Measurements from ENCODE around the gene CNOT2.

The CNOT2 gene, protein sequence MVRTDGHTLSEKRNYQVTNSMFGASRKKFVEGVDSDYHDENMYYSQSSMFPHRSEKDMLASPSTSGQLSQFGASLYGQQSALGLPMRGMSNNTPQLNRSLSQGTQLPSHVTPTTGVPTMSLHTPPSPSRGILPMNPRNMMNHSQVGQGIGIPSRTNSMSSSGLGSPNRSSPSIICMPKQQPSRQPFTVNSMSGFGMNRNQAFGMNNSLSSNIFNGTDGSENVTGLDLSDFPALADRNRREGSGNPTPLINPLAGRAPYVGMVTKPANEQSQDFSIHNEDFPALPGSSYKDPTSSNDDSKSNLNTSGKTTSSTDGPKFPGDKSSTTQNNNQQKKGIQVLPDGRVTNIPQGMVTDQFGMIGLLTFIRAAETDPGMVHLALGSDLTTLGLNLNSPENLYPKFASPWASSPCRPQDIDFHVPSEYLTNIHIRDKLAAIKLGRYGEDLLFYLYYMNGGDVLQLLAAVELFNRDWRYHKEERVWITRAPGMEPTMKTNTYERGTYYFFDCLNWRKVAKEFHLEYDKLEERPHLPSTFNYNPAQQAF

DNA sequence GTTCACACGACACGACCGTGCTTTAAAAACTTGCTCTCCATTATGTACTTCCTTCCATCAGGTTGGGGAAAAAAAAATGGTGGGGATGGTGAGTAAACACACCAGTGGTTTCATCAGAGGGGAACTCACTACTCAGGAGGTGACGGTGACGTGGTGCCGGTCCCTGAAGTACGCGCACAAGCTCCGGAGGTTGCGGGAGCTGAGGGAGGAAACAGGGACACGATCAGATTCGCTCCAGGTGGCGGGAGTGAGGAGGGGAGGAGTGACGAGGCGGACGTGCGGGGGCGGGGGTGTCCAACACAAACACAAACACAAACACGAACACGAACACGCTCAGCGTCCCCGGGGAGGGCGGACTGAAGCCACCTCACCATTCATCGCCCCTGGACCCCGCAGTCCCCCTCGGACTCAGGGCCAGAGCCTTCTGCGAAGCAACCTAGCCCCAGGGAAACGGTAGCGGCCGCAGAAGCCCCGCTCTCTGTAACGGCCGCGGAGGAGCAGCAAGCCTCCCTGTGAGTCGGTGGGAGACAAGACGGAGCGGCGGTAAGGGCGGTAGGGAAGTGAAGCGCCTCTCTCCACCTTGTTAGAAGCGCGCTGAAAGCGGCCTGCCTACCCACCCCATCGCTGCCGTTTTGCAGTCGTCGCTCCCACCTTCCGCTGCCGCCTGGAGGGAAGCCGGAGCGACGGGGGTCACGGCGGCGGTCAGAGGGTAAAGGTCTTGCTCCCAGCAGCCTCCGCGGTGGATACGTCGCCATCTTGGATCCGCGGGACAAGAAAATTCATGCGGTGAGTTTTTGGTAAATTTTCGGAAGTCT is at the start of gene CNOT2:
TSS of gene CNOT2 (plus strand) at position 739 of the 815 bp plus-strand sequence. CDS start 34,794 bp downstream, outside the sequence.
- DNase-seq: peak; percentile 86 to 93
- H3K4me1 Mint-ChIP-seq: peaks cover 53% of the 10 kb centered on the region
- ATAC-seq: peak; percentile 84
- H3K27ac Mint-ChIP-seq: peak within 1 kb of the TSS; percentile 99 to 100
- H3K9me3 Mint-ChIP-seq: peaks cover 0 to 7% of the 10 kb centered on the region in 2 donors
- H3K27me3 Mint-ChIP-seq: no peaks in the 10 kb centered on the region
- H3K4me3 Mint-ChIP-seq: peak within 1 kb of the TSS; percentile 91 to 98

DNA sequence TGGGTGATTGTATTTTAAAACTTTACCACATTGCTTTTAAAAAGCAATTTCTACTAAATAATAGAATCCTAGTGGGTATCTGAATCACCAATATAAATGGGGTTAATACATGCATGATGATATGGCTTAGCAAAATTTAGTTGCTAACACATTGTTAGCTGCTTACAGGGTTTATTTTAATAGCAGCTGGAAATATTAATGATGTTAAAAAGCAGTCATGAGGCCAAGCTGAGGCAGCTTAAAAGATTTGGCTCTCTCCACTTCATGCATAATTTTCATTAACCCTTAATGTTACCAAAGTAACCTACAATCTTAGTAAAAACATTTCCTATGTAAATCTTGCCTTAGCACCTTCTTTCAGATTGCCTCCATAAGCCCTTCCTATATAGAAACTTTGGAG is 49.2 kb upstream of the CNOT2 start:
- Mint-ChIP-seq H3K27ac (no peak overlapping the region), H3K4me3 (no peak overlapping the region), H3K9me3 (no peaks in the 10 kb centered on the region), H3K4me1 (no peaks in the 10 kb centered on the region), H3K27me3 (no peaks in the 10 kb centered on the region)
- ATAC-seq: no peak
- DNase-seq: no peak

DNA sequence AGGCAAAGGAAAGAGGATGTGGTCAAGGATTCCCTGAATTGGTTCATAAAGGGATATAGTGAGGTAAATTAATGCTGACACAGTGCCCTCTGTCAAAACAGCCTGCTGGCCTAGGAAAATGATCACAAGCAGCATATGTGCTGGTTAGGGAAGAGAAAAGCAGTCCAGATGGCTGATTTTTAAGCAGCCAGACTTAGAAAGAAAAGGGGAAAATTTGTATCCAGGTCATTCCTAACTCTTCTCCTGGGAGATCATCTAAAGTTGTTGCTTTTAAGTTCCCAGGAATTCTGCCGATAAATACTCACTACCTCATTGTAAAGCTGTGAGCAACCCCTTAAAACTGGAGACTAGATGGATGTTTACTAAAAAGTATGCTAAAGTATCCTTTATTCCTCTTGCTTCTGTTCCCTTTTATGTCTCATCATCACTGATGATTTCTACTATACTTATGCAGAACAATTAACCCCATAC is 46.4 kb upstream of the CNOT2 start:
- ATAC-seq (no peak), DNase-seq (no peak)
- peak overlapping the region in 1 of 2 donors; percentile 7 for H3K27ac Mint-ChIP-seq
- H3K4me1 Mint-ChIP-seq: no peaks in the 10 kb centered on the region
- no peaks in the 10 kb centered on the region for H3K9me3 Mint-ChIP-seq
- no peaks in the 10 kb centered on the region for H3K27me3 Mint-ChIP-seq
- H3K4me3 Mint-ChIP-seq: no peak overlapping the region

DNA sequence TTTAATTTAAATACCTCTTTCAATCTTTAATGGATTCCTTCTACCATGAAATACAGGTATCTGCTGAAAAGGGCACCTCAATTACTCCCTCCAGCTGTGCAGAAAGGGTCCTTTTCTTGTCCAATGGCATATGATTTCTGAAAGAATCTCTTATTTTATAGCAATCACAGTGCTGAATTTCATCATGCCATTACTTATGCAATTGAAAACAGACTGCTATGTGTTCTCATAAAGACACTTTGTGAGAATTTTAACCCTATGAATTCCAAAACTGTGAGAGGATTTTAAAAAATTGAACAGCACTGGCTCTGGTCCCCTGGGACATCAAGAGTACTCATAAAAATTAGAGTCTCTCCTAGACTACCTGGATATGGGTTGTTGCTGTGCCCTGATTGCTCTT is 45.9 kb upstream of the CNOT2 start:
- no peak overlapping the region for H3K27ac Mint-ChIP-seq
- H3K4me1 Mint-ChIP-seq: no peaks in the 10 kb centered on the region
- no peak for ATAC-seq
- H3K27me3 Mint-ChIP-seq: no peaks in the 10 kb centered on the region
- no peak overlapping the region for H3K4me3 Mint-ChIP-seq
- no peak for DNase-seq
- no peaks in the 10 kb centered on the region for H3K9me3 Mint-ChIP-seq

DNA sequence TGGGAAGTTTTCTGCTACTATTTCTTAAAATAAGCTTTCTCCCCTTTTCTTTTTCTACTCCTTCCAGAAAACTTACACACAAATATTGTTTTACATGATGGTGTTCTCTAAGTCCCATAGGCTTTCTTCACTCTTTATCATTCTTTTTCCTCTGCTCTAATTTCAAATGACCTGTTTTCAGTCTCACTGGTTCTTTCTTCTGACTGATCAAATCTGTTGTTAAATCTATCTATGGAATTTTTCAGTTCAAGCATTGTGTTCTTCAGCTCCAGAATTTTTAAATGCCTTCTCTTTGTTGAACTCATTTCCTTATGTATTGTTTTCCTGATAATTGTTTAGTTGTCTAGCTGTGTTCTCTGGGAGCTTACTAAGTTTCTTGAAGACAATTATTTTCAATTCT is 29.5 kb upstream of the CNOT2 start:
- no peaks in the 10 kb centered on the region for H3K4me1 Mint-ChIP-seq
- H3K9me3 Mint-ChIP-seq: peaks cover 33 to 35% of the 10 kb centered on the region in 2 donors
- no peak overlapping the region for H3K27ac Mint-ChIP-seq
- H3K4me3 Mint-ChIP-seq: no peak overlapping the region
- no peak for ATAC-seq
- no peak for DNase-seq
- H3K27me3 Mint-ChIP-seq: no peaks in the 10 kb centered on the region

DNA sequence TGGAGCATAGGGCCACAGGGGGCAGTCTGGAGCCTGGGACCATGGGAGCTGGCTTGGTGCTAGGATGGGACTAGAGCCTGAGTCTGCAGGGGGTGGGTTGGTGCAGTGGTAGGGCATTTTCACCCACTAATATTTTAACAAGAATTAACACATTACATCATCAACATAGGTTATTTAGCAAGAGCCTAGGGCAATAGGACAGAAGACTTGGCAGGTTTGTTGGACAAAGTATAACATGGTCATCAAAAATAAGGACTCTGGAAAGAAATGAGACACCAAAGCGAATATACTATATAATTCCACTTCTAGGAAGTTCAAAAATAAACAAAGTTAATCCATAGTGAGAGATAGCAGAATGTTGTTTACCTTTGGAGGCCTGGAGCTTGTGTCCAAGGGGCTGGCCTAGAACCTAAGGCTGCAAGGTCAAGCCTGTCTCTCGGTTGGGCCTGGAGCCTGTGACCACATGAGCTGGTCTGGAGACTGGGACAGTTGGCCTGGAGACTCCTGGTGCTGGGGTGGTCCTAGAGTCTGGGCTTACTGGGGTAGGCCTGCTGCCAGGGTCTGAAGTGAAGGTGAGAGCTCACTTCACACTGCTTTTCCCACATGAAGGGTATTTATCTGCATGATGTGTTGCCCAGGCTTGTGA is 28.1 kb upstream of the CNOT2 start:
- ATAC-seq: no peak
- Mint-ChIP-seq H3K4me3 (no peak overlapping the region), H3K9me3 (peaks cover 25 to 27% of the 10 kb centered on the region in 2 donors), H3K27ac (no peak overlapping the region), H3K27me3 (no peaks in the 10 kb centered on the region), H3K4me1 (no peaks in the 10 kb centered on the region)
- DNase-seq: no peak

DNA sequence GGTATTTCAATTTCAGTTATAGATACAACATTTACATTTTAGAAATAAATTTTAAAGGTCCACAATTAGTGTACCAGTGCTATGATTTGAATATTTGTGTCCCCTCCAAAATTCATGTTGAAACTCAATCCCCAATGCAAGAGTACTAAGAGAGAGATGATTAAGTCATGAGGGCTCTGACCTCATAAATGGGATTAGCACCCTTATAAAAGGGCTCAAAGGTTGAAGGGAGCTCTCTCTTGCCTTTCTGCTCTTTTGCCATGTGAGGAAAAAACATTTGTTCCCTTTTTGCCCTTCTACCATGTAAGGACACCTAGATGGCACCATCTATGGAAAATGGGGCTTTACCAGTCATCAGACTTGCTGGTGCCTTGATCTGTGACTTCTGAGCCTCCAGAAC is 25.8 kb upstream of the CNOT2 start:
- Mint-ChIP-seq H3K27ac (no peak overlapping the region), H3K27me3 (no peaks in the 10 kb centered on the region), H3K4me1 (no peaks in the 10 kb centered on the region), H3K4me3 (no peak overlapping the region), H3K9me3 (peaks cover 15 to 19% of the 10 kb centered on the region in 2 donors)
- DNase-seq (no peak), ATAC-seq (no peak)

DNA sequence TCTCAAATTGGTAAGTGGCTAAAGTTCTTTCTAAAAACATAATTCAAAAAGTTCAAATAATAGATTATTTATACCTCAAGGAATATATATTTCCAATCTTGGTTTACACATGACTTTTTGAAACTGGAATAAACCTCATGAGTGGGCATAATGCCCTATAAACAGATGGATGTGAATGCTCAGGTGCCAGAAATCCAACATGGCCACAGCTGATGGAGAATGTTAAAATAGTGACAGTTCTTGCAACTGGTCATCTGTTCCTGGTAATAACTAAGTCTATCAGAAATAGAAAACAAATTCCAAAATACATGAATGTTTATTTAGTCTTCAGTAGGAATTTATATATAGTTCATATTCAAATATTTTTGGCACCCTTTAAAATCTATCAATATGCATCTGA is 21.6 kb upstream of the CNOT2 start:
- ATAC-seq (no peak), DNase-seq (no peak)
- H3K27ac Mint-ChIP-seq: no peak overlapping the region
- no peak overlapping the region for H3K4me3 Mint-ChIP-seq
- no peaks in the 10 kb centered on the region for H3K27me3 Mint-ChIP-seq
- H3K9me3 Mint-ChIP-seq: no peaks in the 10 kb centered on the region
- H3K4me1 Mint-ChIP-seq: no peaks in the 10 kb centered on the region

DNA sequence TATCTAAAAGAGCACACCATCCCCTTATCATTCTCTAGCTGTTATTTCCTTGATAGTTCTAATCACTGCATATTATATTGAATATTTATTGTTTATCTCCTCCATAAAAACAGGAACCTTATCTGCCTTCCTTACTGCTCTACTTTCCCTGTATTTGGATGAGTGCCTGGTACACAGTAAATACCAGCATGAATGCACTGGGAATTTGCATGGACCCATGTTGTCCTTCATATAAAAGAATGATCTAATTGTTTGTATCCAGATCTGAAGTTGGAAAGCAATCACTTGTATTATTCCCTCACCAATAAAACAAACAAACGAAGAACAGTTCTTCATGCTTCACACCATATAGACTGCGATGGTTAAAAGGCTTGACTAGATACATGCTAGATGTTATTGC is 15.3 kb upstream of the CNOT2 start:
- H3K27ac Mint-ChIP-seq: no peak overlapping the region
- H3K4me1 Mint-ChIP-seq: no peaks in the 10 kb centered on the region
- DNase-seq: no peak
- no peak overlapping the region for H3K4me3 Mint-ChIP-seq
- no peaks in the 10 kb centered on the region for H3K9me3 Mint-ChIP-seq
- ATAC-seq: no peak
- H3K27me3 Mint-ChIP-seq: no peaks in the 10 kb centered on the region

DNA sequence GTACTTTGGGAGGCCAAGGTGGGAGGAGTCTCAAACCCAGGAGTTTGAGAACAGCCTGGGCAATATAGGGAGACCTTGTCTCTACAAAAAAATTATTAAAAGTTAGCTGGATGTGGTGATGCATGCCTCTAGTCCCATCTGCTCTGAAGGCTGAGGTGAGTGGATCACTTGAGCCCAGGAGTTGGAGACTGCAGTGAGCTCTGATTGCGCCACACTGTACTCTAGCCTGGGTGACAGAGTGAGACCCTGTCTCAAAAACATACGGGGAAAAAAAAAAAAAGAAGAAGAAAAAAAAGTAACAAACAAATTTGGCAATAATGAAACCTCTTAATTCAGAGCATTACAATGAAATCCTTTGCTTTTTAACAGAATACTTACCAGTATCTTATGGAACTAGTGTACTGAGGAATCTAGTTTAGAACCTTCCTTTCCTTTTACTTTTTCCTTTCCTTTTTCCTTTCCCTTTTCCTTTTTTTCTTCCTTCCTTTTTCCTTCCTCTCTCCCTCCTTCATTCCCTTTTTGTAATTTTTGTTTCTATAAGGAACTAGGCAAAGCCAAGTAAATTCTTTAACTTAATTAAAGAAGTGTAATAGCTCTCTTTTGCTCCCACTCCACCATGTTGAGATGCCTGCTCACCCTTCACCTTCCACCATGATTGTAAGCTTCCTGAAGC is 12.2 kb upstream of the CNOT2 start:
- H3K9me3 Mint-ChIP-seq: no peaks in the 10 kb centered on the region
- DNase-seq: no peak
- no peak overlapping the region for H3K4me3 Mint-ChIP-seq
- no peaks in the 10 kb centered on the region for H3K4me1 Mint-ChIP-seq
- no peak overlapping the region for H3K27ac Mint-ChIP-seq
- H3K27me3 Mint-ChIP-seq: no peaks in the 10 kb centered on the region
- ATAC-seq: no peak

DNA sequence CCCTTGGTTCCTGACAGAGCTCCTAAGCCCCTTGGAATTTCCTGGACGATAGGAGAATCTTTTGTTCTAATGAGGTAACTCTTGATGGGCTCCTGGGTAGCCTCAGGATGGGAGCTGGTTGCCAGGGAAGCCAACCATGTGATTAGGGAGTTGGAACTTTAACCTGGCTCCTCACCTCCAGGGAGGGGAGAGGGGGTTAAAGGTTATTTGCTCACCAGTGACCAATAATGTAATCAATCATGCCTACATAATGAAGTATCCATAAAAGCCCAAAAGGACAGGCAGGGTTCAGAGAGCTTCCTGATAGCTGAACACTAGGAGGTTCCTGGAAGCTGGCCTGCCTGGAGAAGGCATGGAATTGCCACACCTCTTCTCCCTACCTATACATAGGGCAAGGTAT is 6.2 kb upstream of the CNOT2 start:
- DNase-seq (no peak), ATAC-seq (no peak)
- Mint-ChIP-seq H3K27ac (no peak overlapping the region), H3K27me3 (no peaks in the 10 kb centered on the region), H3K4me1 (peaks cover 25% of the 10 kb centered on the region), H3K4me3 (no peak overlapping the region), H3K9me3 (peaks cover 0 to 7% of the 10 kb centered on the region in 2 donors)

DNA sequence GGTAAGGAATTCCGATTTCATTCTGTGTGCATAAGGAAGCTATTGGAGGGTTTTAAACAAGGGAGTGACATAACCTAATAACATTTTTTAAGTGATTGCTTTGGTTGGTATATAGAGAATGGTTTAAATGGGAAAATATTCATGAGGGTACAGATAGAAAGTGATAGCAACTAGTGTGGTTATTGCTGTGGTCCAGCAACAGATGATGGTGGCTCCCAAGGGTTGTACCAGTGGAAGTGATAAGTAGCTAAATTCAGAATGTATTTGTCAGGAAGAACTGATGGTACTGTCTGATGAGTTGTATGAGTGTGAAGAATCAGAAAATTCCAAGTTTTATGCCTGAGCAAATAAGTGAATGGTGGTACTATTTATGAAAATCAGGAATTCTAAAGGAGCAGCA is 2.6 kb upstream of the CNOT2 start:
- no peak for ATAC-seq
- H3K9me3 Mint-ChIP-seq: peaks cover 0 to 7% of the 10 kb centered on the region in 2 donors
- peak overlapping the region; percentile 57 to 73 for H3K4me3 Mint-ChIP-seq
- H3K4me1 Mint-ChIP-seq: peaks cover 33% of the 10 kb centered on the region
- peak in 1 of 2 donors; percentile 15 for DNase-seq
- peak overlapping the region in 1 of 2 donors; percentile 84 for H3K27ac Mint-ChIP-seq
- no peaks in the 10 kb centered on the region for H3K27me3 Mint-ChIP-seq

DNA sequence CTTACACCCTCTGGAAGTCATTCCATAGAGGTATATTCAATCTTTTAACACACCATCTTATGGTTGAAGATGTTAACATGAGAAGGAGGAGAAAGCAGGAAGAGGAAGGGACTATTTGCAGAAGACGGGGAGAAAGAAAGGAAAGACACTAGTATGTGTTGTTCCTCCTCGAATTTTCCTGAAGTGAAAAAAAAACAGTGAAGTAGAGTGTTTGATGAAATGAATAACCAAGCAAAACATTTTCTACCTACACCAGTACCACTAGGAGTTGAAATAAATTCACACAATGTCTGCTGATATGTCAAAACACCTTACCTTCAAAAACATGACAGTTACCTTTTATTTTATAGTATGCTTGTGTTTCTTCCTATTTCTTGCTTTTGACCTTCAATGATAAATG is 1.4 kb upstream of the CNOT2 start:
- H3K9me3 Mint-ChIP-seq: peaks cover 0 to 7% of the 10 kb centered on the region in 2 donors
- peak overlapping the region; percentile 99 to 100 for H3K27ac Mint-ChIP-seq
- H3K4me3 Mint-ChIP-seq: peak overlapping the region; percentile 91 to 94
- ATAC-seq (no peak), DNase-seq (no peak)
- H3K27me3 Mint-ChIP-seq: no peaks in the 10 kb centered on the region
- peaks cover 43% of the 10 kb centered on the region for H3K4me1 Mint-ChIP-seq

DNA sequence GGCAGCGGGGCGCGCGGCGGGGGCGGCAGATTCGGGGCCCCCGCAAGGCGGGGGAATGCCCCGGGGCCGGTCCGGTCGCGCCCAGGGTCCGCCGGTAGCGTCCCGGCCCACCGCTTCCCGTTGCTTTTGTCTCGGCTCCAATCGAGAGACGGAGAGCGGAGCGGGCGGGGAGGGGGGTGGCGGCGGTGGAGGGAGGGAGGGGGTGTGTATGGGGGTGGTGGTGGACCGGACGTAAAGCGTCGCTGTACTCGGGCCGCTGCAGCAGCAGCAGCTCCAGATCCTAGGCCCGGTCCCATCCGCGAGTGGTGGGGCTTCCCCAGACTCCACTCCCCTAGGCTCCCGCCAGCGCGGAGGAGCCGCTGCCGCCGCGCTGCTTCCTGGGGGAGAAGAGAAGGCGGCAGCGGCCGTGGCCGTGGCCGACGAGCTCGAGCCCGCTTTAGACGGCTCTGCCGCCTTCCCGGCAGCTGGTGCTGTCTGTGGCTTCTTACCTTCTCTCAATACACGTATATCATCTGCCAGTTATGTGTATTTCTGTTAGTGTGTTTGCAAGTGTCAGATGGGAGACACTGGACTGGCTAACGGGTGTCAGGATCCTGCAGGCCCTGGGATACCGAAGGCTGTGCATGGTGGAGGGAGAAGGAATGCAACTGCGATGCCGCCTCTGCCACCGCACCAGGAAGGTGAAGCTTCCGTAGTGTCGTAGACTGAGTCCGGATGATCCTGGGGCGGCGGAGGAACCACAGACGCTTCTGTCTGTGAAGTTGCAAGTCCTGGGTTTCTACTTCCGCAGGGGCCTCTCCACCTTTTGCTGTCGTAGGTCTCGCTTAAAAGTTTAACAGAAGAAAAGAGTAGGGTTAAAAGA is 508 bp downstream of the CNOT2 start:
- ATAC-seq (peak; percentile 79), DNase-seq (peak; percentile 40 to 73)
- H3K27ac Mint-ChIP-seq: peak overlapping the region; percentile 99 to 100
- H3K4me1 Mint-ChIP-seq: peaks cover 60% of the 10 kb centered on the region
- no peaks in the 10 kb centered on the region for H3K27me3 Mint-ChIP-seq
- H3K4me3 Mint-ChIP-seq: peak overlapping the region; percentile 91 to 98
- peaks cover 0 to 7% of the 10 kb centered on the region in 2 donors for H3K9me3 Mint-ChIP-seq

Measured in stimulated activated naive CD8-positive, alpha-beta T cell treated with anti-CD3 and anti-CD28 coated beads, Interleukin-15, amount 100 ng/mL, for 72 hours (primary cell).